Fibroblast of skin of scalp (primary cell): Measurements from ENCODE around the gene DSPP. TPM values are rescaled to one million over a fixed set of nuclear protein-coding genes. Genes with fewer than 3 reads are reported as not detected.
"Not testable (repeated sequence)": the region's sequence is repeated elsewhere in the genome, so short reads cannot be mapped to it uniquely, and the experiment has no call there.

Experiments
- DNase-seq: peaks from one replicate; pipeline ENCODE4 v3.0.0-alpha.2; 2013
- polyA plus RNA-seq, 2 experiments: library from polyadenylated mRNA; unstranded; fragments of 120-200 nt; gene quantifications; one replicate each; pipeline ENCODE4 v1.2.1, GENCODE V29; 2013; ENCODE audit not compliant: insufficient read length in 2 of 2

The DSPP gene
- polyA plus RNA-seq (2013, experiment 1 of 2; ENCODE audit: insufficient read length), result not detected
- not detected for polyA plus RNA-seq (2013, experiment 2 of 2; ENCODE audit: insufficient read length)

- no peak for DNase-seq
Observed at GRCh38 chr4:87608229-87608628, at the start of gene DSPP. TSS of gene DSPP (plus strand) at chr4:87608529. CDS start at chr4:87610909, 2,380 bp downstream.

- DNase-seq, result no peak
Observed at GRCh38 chr4:87559090-87559837, 49.1 kb upstream of the DSPP start.

GRCh38 chr4:87560802-87561201 is 47.5 kb upstream of the DSPP start:
- DNase-seq, result no peak

- DNase-seq, result no peak
Observed at GRCh38 chr4:87565746-87566145, 42.6 kb upstream of the DSPP start.

GRCh38 chr4:87566276-87566675 is 42.1 kb upstream of the DSPP start:
- no peak for DNase-seq

GRCh38 chr4:87567191-87567590 is 41.1 kb upstream of the DSPP start:
- DNase-seq, result no peak

GRCh38 chr4:87570290-87570805 is 38.0 kb upstream of the DSPP start:
- DNase-seq, result no peak

GRCh38 chr4:87574376-87574775 is 34.0 kb upstream of the DSPP start:
- not testable (repeated sequence) for DNase-seq

GRCh38 chr4:87574996-87575395 is 33.3 kb upstream of the DSPP start:
- no peak for DNase-seq

- no peak for DNase-seq
Observed at GRCh38 chr4:87575408-87575807, 32.9 kb upstream of the DSPP start.

- no peak for DNase-seq
Observed at GRCh38 chr4:87575983-87576382, 32.3 kb upstream of the DSPP start.

GRCh38 chr4:87579478-87579877 is 28.9 kb upstream of the DSPP start:
- no peak for DNase-seq

GRCh38 chr4:87580057-87580456 is 28.3 kb upstream of the DSPP start:
- no peak for DNase-seq

GRCh38 chr4:87584222-87584908 is 24.0 kb upstream of the DSPP start:
- no peak for DNase-seq

- peak; percentile 89 for DNase-seq
Observed at GRCh38 chr4:87589531-87589930, 18.8 kb upstream of the DSPP start.

- DNase-seq, result no peak
Observed at GRCh38 chr4:87592124-87592523, 16.2 kb upstream of the DSPP start.

GRCh38 chr4:87601361-87601760 is 7.0 kb upstream of the DSPP start:
- DNase-seq, result no peak

GRCh38 chr4:87614292-87614890 is 6.1 kb downstream of the DSPP start:
- DNase-seq, result no peak

GRCh38 chr4:87616268-87616667 is 7.9 kb downstream of the DSPP start:
- no peak for DNase-seq

GRCh38 chr4:87620086-87620485 is 11.8 kb downstream of the DSPP start:
- DNase-seq, result no peak

GRCh38 chr4:87620491-87620890 is 12.2 kb downstream of the DSPP start:
- DNase-seq, result no peak

- no peak for DNase-seq
Observed at GRCh38 chr4:87622303-87622702, 14.0 kb downstream of the DSPP start.

GRCh38 chr4:87624698-87625097 is 16.4 kb downstream of the DSPP start:
- DNase-seq, result no peak
